ENCODE data around the gene GARS1.
"Not testable (repeated sequence)": the region's sequence is repeated elsewhere in the genome, so short reads cannot be mapped to it uniquely, and the experiment has no call there.

The GARS1 gene

GRCh38 chr7:30630986-30631385, 36.3 kb downstream of the GARS1 start:
- no peak for DNase-seq

DNA sequence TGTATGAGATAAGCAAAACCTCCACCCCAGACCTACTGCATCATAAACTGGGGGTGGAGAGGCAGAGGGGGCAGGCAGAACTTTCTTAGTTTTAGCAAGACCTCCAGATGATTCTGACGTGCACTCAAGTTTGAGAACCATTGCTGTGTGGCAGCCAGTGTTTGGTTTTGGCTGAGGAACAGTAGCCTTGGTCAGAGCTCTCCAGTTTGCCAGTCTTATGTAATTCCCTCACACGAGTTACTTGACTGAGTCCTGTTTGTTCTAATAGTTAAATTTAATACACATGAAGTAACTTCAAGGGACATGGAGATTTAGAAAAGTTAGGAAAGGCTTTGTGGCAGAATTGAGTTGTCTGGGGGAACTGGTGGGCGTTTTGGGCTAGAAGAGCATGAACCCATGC, 38.5 kb downstream of the GARS1 start:
- no peak for DNase-seq

- no peak for DNase-seq
Observed at GRCh38 chr7:30634193-30634626, 39.5 kb downstream of the GARS1 start.

DNA sequence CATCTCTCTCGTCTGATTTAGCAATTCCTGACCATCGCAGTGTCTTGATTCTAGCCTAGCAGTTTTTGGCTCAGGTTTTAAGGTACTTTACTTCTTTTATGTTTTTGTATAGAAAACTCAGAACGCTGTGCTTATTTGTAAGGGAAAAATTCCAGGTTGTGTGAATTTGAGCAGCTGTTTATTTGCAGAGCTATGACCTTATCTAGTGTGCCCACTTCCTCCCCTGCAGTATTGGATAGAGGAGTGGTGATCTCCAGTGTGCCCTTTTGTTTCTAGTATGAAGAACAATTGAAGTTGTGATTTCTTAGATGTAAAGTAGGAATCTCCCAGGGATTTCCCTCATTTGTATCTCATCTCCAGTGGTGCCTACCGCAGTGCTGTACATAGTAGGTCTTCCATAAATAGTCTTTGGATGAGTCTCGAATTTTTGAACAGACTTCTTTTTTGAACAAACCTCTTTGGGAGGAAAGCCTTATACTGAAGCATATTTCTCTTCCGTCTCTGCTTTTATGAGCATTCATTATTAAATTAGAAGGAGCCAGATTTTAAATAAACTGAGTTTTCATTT, 40.0 kb downstream of the GARS1 start:
- DNase-seq, result no peak

GRCh38 chr7:30635798-30636197, 41.1 kb downstream of the GARS1 start:
- no peak for DNase-seq

DNA sequence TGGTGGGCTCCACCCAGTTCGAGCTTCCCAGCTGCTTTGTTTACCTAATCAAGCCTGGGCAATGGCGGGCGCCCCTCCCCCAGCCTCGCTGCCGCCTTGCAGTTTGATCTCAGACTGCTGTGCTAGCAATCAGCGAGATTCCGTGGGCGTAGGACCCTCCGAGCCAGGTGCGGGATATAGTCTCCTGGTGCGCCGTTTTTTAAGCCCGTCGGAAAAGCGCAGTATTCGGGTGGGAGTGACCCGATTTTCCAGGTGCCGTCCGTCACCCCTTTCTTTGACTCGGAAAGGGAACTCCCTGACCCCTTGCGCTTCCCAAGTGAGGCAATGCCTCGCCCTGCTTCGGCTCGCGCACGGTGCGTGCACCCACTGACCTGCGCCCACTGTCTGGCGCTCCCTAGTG, 47.6 kb downstream of the GARS1 start:
- DNase-seq, result not testable (repeated sequence)

DNA sequence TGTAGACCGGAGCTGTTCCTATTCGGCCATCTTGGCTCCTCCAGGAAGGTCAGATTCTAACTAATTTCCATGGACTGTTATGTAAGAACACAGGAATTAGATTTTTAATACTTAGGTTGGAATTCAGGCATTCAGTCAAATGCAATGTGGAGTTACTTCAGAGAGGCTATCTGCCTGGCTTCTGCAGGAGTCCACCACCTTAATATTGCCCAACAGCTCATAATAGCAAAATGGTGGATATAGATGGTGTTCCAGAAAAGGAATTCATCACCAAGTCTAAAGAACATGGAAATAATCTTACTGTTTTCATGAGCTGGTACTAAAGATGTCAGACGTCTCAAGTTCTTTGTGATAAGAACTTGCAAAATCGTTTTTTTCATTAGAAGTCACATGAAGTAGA, 48.1 kb downstream of the GARS1 start:
- no peak for DNase-seq

GRCh38 chr7:30644286-30644955, 49.7 kb downstream of the GARS1 start:
- no peak for DNase-seq

GRCh38 chr7:30645661-30646060, 51.0 kb downstream of the GARS1 start:
- no peak for DNase-seq

DNA sequence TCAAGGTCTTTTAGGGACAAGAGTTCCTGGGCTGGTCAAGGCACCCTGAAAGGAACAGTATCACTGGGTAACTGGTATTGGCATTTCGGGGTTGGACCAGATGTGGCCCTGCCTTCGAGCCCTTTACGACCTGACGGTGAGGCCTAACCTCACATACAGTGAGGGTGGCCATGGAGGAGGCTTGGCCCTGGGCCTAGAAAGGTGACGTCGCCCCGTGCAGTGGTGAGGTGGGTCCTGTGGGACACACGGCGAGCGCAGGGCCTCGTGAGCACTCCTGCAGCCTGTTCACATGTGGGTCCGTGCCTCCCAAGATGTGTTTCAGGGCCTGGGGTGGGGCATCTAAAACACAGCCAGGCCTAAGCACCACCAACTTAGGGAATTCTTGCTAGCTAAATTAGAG, 51.5 kb downstream of the GARS1 start:
- no peak for DNase-seq

GRCh38 chr7:30647589-30648364, 53.1 kb downstream of the GARS1 start:
- no peak for DNase-seq

GRCh38 chr7:30648744-30649540, 54.3 kb downstream of the GARS1 start:
- no peak for DNase-seq

DNA sequence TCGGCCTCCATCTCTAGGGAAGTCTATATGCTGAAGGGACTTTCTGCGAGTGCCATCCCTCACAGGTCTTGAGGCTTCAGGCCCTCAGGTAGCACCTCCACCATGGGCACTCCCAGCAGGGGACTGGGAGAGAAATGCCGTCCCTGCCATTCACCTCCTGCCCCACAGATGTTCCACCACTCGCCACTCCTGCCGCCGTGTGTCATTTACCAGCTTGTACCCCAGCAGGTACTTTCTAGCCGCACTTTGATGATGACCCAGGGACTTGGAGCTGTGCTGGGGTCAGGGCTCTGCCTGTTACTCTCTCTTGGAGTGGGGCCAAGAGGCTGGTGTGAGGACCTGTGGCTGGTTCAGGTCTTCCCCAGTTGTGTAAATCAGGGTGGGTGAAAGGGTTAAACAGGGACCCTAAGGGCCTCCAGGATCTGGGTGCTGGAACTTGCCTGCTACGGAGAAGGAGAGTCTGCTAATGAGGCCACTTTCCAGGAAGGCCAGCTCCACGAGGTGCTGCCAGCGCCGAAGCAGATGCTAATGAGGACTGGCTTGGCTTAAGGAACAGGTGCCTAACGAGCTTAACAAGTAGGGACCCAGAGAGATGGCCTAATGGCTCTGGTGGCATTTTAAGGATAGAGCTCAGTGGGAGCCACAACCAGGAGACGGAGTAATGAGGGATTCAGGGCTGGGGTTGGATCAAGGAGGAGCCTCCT, 55.2 kb downstream of the GARS1 start:
- DNase-seq, result no peak

- no peak for DNase-seq
Observed at GRCh38 chr7:30650421-30650808, 55.7 kb downstream of the GARS1 start.

DNA sequence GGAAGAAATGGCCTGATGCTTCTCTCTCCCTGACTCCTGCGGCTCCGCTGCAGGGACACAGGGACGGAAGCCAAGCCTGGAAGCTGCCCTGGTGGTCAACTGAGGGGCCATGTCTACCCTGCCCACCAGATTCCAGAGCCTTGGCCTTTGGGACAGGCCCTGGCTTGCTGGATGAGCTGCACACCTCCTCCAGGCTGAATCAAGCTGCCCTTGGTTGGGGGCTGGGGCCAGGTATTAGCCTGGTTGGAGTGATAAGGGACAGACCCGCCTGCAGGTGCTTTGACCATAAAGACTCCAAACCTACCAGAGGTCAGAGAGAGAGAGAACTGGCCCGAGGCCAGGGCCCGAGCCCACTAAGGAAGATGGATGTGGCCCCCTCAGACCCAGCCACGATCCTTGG, 57.5 kb downstream of the GARS1 start:
- no peak for DNase-seq

DNA sequence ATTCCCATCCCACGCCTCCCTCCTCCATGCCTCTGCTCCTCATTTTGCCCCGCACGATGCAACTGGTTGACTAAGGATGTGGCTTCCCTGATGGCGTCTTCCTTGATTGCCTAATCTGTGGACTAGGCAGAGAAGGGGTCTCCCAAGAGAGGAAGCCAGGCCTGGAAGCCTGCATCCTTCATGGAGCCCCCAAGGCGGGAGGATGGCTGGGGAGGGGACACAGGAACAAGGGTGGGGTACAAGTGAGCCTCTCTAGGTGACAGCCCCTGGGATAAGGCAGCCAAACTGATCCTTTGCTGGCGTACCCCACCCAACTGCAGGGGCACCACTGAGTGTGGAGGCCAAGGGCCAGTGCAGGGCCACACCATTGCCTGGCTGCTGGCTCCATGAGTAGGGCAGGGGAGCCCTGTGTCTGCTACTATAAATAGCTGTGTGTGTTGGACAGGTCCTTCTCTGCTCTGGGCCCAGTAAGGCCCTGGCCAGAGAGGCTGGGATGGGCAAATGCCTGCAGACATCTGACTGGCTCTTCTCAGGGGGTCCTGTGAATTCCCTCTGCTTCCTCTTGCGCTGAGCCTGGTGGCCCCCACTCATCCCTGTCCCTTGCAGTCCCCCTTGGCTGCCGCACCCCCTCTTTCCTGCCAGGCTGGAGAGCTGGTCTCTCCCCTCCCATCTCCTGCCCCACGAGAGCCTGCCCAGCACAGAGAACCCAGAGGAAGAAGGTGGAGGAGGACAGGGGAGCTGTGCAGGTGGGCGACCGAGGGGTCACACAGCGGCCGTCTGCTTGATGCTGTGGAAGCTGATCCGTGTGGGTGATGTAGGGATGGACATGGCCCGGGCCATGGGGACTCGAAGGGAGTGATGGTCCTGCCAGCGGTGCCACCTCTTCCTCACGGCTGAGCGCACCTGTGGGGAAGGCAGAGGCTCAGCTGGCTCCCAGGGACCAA, 58.3 kb downstream of the GARS1 start:
- DNase-seq, result no peak

DNA sequence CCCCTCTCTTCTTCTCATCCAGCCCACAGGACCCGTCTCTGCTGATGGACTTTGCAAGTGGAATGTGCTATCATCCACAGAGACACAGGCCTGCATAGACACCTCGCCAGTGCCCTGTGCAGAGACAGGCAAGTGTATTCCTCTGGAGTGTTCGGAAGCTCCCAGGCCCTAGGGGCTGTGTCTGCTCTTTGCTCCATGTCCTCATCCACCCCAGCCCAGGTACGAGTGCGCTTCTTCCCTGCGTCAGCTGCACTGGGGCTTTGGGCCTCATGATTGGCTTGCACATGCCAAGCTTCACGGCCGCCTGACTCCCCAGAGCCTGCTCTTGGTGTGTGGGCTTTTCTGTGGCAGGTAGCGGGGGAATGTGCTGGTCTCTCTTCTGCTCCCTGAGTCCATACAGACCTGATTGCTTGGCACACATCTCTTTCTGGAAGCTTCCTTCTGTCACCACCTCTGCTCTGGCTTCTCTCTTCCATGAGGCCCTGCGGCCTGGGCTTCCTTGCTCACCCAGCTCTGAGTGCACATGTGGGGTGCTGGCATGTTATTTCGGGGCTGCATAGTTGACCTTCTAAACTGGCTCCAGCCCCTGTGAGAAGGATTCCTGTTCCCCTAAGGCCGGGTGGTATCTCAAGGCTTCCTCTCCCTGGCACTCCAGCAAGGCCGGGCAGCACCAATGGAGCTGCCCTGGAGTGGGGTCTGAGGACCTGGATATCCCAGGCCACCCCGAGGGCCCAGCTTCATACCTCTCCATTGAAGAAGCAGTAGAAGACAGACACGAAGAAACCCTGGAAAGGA, 59.8 kb downstream of the GARS1 start:
- DNase-seq, result no peak

DNA sequence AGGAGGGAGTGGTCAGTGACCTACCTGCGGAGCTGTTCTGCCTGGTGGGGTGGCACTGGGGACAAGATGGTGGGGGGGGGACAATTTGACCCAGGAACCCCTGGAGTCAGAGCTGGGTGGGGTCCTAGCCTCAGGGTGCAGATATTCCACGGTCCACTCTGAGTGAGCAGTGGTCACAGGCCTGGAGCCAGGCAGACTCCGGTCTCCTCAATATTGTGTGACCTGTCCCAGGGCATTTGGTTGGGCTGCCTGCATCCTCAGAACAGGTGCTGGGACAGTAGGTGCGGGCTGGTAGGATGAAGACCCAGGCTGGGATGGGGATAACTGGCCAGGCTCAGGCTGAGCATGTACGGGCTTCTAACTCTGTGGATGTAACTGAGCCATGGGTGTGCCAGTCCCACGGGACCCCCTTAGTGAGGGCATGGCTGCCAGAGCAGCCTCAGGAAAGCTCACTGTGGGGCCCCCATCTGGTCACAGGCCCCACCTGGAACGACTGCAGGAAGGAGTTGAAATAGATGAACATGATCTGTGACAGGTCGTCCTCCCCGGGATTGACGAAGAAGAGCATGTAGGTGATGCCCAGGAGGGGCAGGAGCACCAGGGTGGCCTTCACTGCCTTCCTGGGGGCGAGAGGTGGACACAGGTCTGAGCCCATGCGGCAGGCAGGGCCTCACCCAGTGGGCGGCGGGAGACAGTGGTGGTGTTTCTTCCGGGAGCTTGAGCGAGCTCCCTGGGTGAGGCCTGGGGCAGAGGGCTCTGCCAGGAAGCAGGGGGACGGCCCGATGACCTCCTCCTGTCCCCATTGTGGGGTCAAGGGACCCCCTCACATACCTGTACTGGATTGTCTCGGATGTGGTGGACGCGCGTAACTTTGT, 60.7 kb downstream of the GARS1 start:
- no peak for DNase-seq
